ENCODE data around the gene NOP10.
A peak's percentile ranks its signal among the peaks of the same experiment; 100 is the strongest.
"Not testable (repeated sequence)": the region's sequence is repeated elsewhere in the genome, so short reads cannot be mapped to it uniquely, and the experiment has no call there.

Gene NOP10

GRCh38 chr15:34358948-34359347 is 16.0 kb upstream of the NOP10 start:
- DNase-seq (ENCODE audit: low spot score) = no peak

- DNase-seq (ENCODE audit: low spot score) = no peak
Measured at GRCh38 chr15:34358367-34358766, 15.4 kb upstream of the NOP10 start.

- DNase-seq (ENCODE audit: low spot score) = no peak
Measured at GRCh38 chr15:34357653-34358052, 14.7 kb upstream of the NOP10 start.

GRCh38 chr15:34355241-34355640 is 12.3 kb upstream of the NOP10 start:
- no peak for DNase-seq (ENCODE audit: low spot score)

GRCh38 chr15:34354286-34354685 is 11.3 kb upstream of the NOP10 start:
- DNase-seq (ENCODE audit: low spot score) = no peak

GRCh38 chr15:34353627-34354026 is 10.7 kb upstream of the NOP10 start:
- DNase-seq (ENCODE audit: low spot score) = no peak

- not testable (repeated sequence) for DNase-seq (ENCODE audit: low spot score)
Measured at GRCh38 chr15:34352996-34353395, 10.1 kb upstream of the NOP10 start.

- DNase-seq (ENCODE audit: low spot score) = no peak
Measured at GRCh38 chr15:34349769-34350168, 6.8 kb upstream of the NOP10 start.

- no peak for DNase-seq (ENCODE audit: low spot score)
Measured at GRCh38 chr15:34348735-34349300, 5.9 kb upstream of the NOP10 start.

GRCh38 chr15:34347951-34348638 is 5.2 kb upstream of the NOP10 start:
- no peak for DNase-seq (ENCODE audit: low spot score)

- not testable (repeated sequence) for DNase-seq (ENCODE audit: low spot score)
Measured at GRCh38 chr15:34342213-34342736, 661 bp downstream of the NOP10 start.

GRCh38 chr15:34341381-34342212 is 1.3 kb downstream of the NOP10 start:
- no peak for DNase-seq (ENCODE audit: low spot score)

- no peak for DNase-seq (ENCODE audit: low spot score)
Measured at GRCh38 chr15:34339946-34340345, 3.0 kb downstream of the NOP10 start.

- no peak for DNase-seq (ENCODE audit: low spot score)
Measured at GRCh38 chr15:34338347-34338746, 4.6 kb downstream of the NOP10 start.

GRCh38 chr15:34337557-34338306 is 5.2 kb downstream of the NOP10 start, which contains the start of gene SLC12A6:
TSS of gene SLC12A6 (minus strand) at chr15:34337781. CDS start at chr15:34336680, 1,101 bp downstream.
- peak; percentile 95 for DNase-seq (ENCODE audit: low spot score)

- no peak for DNase-seq (ENCODE audit: low spot score)
Measured at GRCh38 chr15:34336991-34337556, 5.9 kb downstream of the NOP10 start.

GRCh38 chr15:34336231-34336990 is 6.5 kb downstream of the NOP10 start:
- DNase-seq (ENCODE audit: low spot score) = no peak

GRCh38 chr15:34335176-34336032 is 7.5 kb downstream of the NOP10 start:
- DNase-seq (ENCODE audit: low spot score) = no peak

- DNase-seq (ENCODE audit: low spot score) = no peak
Measured at GRCh38 chr15:34334672-34335071, 8.3 kb downstream of the NOP10 start.

Data from Ammon's horn (tissue), 1 donor.